ENCODE results near the gene PCDHB12. TPM values are rescaled to one million over a fixed set of nuclear protein-coding genes. Genes with fewer than 3 reads are reported as not detected.

The PCDHB12 gene
- polyA plus RNA-seq, 4 donors = 4.6 to 6.5 (median 5.5) TPM

DNA sequence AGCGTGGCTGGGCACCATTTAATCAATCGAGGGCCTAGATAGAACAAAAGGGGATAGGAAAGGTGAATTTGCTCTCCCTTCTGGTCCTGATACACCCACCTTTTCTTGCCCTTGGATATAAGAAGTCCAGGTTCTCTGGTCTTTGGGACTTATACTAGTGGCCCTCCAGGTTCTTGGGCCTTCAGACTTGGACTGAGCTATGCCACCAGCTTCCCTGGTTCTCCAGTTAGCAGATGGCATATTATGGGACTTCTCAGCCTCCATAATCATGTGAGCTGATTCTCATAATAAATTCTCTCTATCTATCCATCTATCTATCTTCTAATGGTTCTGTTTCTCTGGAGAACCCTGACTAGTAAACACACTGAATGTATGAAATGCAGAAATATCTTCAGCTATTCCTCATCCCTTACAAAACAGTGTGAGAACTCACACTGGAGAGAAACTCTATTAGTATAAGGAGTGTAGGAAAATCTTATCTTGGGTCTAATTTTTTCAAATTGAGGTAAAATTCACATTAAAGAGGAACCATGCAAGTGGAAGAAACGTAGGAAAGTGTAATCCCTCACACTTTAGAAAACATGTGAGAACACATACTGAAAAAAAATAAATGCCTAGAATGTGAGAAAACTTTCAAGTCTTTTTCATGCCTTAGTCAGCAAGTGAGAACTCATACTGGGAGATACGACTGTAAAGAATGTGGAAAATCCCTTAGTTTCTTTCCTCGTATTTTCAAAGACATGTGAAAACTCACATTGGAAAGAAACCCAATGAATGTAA is 52.1 kb downstream of the PCDHB12 start:
- peak in 1 of 4 donors; percentile 3 for DNase-seq (ENCODE audit: low read depth in 4 of 4, low spot score in 3 of 4)

DNA sequence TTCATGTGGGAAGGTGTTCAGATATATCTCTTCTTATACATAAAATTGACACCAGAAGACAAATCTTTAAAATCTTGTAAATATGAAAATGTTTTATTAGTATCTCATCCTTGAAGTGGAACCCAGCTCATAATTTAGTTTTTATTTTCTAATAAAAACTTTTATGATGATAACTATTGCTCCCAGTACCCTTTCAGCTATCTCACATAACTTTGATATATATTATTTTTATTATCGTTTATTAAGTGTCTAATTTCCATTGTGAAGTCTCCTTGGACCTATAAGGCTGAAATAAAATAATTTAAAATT is 52.7 kb downstream of the PCDHB12 start:
- DNase-seq (ENCODE audit: low read depth in 4 of 4, low spot score in 3 of 4) = no peak

Other genes starting within 250 kb of the PCDHB12 start
- gene PCDHAC2, start 242.2 kb upstream of the PCDHB12 start, polyA plus RNA-seq (ENCODE audit: insufficient read length in 4 of 4) = under 1 TPM; 0.45 to 0.70 (median 0.59) TPM
- gene PCDHB1, start 157.3 kb upstream of the PCDHB12 start, polyA plus RNA-seq (ENCODE audit: insufficient read length in 4 of 4) = under 1 TPM; 0.05 to 0.13 (median 0.08) TPM
- 1 to 10 TPM; 3.9 to 7.7 (median 4.9) TPM for gene PCDHB2, start 114.1 kb upstream of the PCDHB12 start, polyA plus RNA-seq (ENCODE audit: insufficient read length in 4 of 4)
- 1 to 10 TPM; 2.5 to 4.7 (median 3.4) TPM for gene PCDHB3, start 108.2 kb upstream of the PCDHB12 start, polyA plus RNA-seq (ENCODE audit: insufficient read length in 4 of 4)
- 1 to 10 TPM; 1.5 to 2.8 (median 2.1) TPM for gene PCDHB4, start 86.9 kb upstream of the PCDHB12 start, polyA plus RNA-seq (ENCODE audit: insufficient read length in 4 of 4)
- gene PCDHB5, start 73.5 kb upstream of the PCDHB12 start, polyA plus RNA-seq (ENCODE audit: insufficient read length in 4 of 4) = 1 to 10 TPM; 7.0 to 9.9 (median 8.2) TPM
- gene PCDHB6, start 58.7 kb upstream of the PCDHB12 start, polyA plus RNA-seq (ENCODE audit: insufficient read length in 4 of 4) = 1 to 10 TPM; 3.0 to 4.0 (median 3.4) TPM
- 1 to 10 TPM; 4.9 to 6.2 (median 5.9) TPM for gene PCDHB7, start 36.1 kb upstream of the PCDHB12 start, polyA plus RNA-seq (ENCODE audit: insufficient read length in 4 of 4)
- gene PCDHB8, start 30.9 kb upstream of the PCDHB12 start, polyA plus RNA-seq (ENCODE audit: insufficient read length in 4 of 4) = 1 to 10 TPM; 1.3 to 3.9 (median 2.6) TPM
- gene PCDHB16, start 26.3 kb upstream of the PCDHB12 start, polyA plus RNA-seq (ENCODE audit: insufficient read length in 4 of 4) = 1 to 10 TPM; 3.5 to 7.7 (median 5.2) TPM
- 1 to 10 TPM; 3.2 to 6.3 (median 3.8) TPM for gene PCDHB9, start 21.6 kb upstream of the PCDHB12 start, polyA plus RNA-seq (ENCODE audit: insufficient read length in 4 of 4)
- 1 to 10 TPM; 6.5 to 9.4 (median 7.7) TPM for gene PCDHB10, start 16.4 kb upstream of the PCDHB12 start, polyA plus RNA-seq (ENCODE audit: insufficient read length in 4 of 4)
- gene PCDHB11, start 9.1 kb upstream of the PCDHB12 start, polyA plus RNA-seq (ENCODE audit: insufficient read length in 4 of 4) = 1 to 10 TPM; 4.8 to 6.3 (median 5.1) TPM
- gene PCDHB13, start 5.2 kb downstream of the PCDHB12 start, polyA plus RNA-seq (ENCODE audit: insufficient read length in 4 of 4) = 1 to 10 TPM; 5.6 to 6.8 (median 6.3) TPM
- 10 to 100 TPM in 1 of 4 donors, 1 to 10 TPM in 3; 8.1 to 11.2 (median 8.8) TPM for gene PCDHB14, start 14.6 kb downstream of the PCDHB12 start, polyA plus RNA-seq (ENCODE audit: insufficient read length in 4 of 4)
- 10 to 100 TPM; 14.7 to 17.0 (median 16.0) TPM for gene PCDHB15, start 36.7 kb downstream of the PCDHB12 start, polyA plus RNA-seq (ENCODE audit: insufficient read length in 4 of 4)
- gene SLC25A2, start 95.3 kb downstream of the PCDHB12 start, polyA plus RNA-seq (ENCODE audit: insufficient read length in 4 of 4) = under 1 TPM in 1 of 4 donors, not detected in 3; 0.04 TPM
- gene TAF7, start 112.1 kb downstream of the PCDHB12 start, polyA plus RNA-seq (ENCODE audit: insufficient read length in 4 of 4) = 100 to 1,000 TPM; 146 to 183 (median 171) TPM
- gene PCDHGA1, start 121.8 kb downstream of the PCDHB12 start, polyA plus RNA-seq (ENCODE audit: insufficient read length in 4 of 4) = 1 to 10 TPM in 2 of 4 donors, under 1 TPM in 2; 0.74 to 1.3 (median 0.96) TPM
- gene PCDHGA2, start 130.0 kb downstream of the PCDHB12 start, polyA plus RNA-seq (ENCODE audit: insufficient read length in 4 of 4) = 1 to 10 TPM; 5.8 to 7.7 (median 6.1) TPM
- gene PCDHGA3, start 135.1 kb downstream of the PCDHB12 start, polyA plus RNA-seq (ENCODE audit: insufficient read length in 4 of 4) = 1 to 10 TPM; 2.2 to 4.2 (median 3.1) TPM
- 1 to 10 TPM; 1.3 to 2.4 (median 2.0) TPM for gene PCDHGB1, start 141.4 kb downstream of the PCDHB12 start, polyA plus RNA-seq (ENCODE audit: insufficient read length in 4 of 4)
- 1 to 10 TPM; 2.3 to 3.1 (median 2.5) TPM for gene PCDHGA4, start 146.3 kb downstream of the PCDHB12 start, polyA plus RNA-seq (ENCODE audit: insufficient read length in 4 of 4)
- 1 to 10 TPM; 3.4 to 4.7 (median 3.9) TPM for gene PCDHGB2, start 151.3 kb downstream of the PCDHB12 start, polyA plus RNA-seq (ENCODE audit: insufficient read length in 4 of 4)
- gene PCDHGA5, start 155.4 kb downstream of the PCDHB12 start, polyA plus RNA-seq (ENCODE audit: insufficient read length in 4 of 4) = 1 to 10 TPM; 2.2 to 3.0 (median 2.5) TPM
- gene PCDHGB3, start 161.5 kb downstream of the PCDHB12 start, polyA plus RNA-seq (ENCODE audit: insufficient read length in 4 of 4) = 1 to 10 TPM; 1.7 to 2.3 (median 2.0) TPM
- 1 to 10 TPM; 5.4 to 9.1 (median 6.5) TPM for gene PCDHGA6, start 165.2 kb downstream of the PCDHB12 start, polyA plus RNA-seq (ENCODE audit: insufficient read length in 4 of 4)
- gene PCDHGA7, start 174.0 kb downstream of the PCDHB12 start, polyA plus RNA-seq (ENCODE audit: insufficient read length in 4 of 4) = 1 to 10 TPM; 2.1 to 2.8 (median 2.2) TPM
- gene PCDHGB4, start 179.0 kb downstream of the PCDHB12 start, polyA plus RNA-seq (ENCODE audit: insufficient read length in 4 of 4) = 1 to 10 TPM; 4.3 to 6.6 (median 6.0) TPM
- gene PCDHGA8, start 183.9 kb downstream of the PCDHB12 start, polyA plus RNA-seq (ENCODE audit: insufficient read length in 4 of 4) = under 1 TPM; 0.30 to 0.52 (median 0.32) TPM
- 10 to 100 TPM in 1 of 4 donors, 1 to 10 TPM in 3; 9.4 to 11.0 (median 9.7) TPM for gene PCDHGB5, start 189.2 kb downstream of the PCDHB12 start, polyA plus RNA-seq (ENCODE audit: insufficient read length in 4 of 4)
- 1 to 10 TPM; 5.5 to 6.5 (median 6.0) TPM for gene PCDHGA9, start 194.1 kb downstream of the PCDHB12 start, polyA plus RNA-seq (ENCODE audit: insufficient read length in 4 of 4)
- 1 to 10 TPM; 7.0 to 8.3 (median 8.2) TPM for gene PCDHGB6, start 199.3 kb downstream of the PCDHB12 start, polyA plus RNA-seq (ENCODE audit: insufficient read length in 4 of 4)
- gene PCDHGA10, start 204.3 kb downstream of the PCDHB12 start, polyA plus RNA-seq (ENCODE audit: insufficient read length in 4 of 4) = 1 to 10 TPM; 3.7 to 3.9 (median 3.9) TPM
- 10 to 100 TPM; 15.4 to 16.6 (median 15.9) TPM for gene PCDHGB7, start 209.0 kb downstream of the PCDHB12 start, polyA plus RNA-seq (ENCODE audit: insufficient read length in 4 of 4)
- 1 to 10 TPM; 4.4 to 5.5 (median 4.9) TPM for gene PCDHGA11, start 212.3 kb downstream of the PCDHB12 start, polyA plus RNA-seq (ENCODE audit: insufficient read length in 4 of 4)
- 1 to 10 TPM in 3 of 4 donors, under 1 TPM in 1; 0.97 to 2.1 (median 1.7) TPM for gene PCDHGA12, start 221.8 kb downstream of the PCDHB12 start, polyA plus RNA-seq (ENCODE audit: insufficient read length in 4 of 4)